Neural cell (in vitro differentiated cells): ENCODE results near the gene AGFG1. TPM values are rescaled to one million over a fixed set of nuclear protein-coding genes. Genes with fewer than 3 reads are reported as not detected.

Source experiments
- H2AFZ ChIP-seq: fragments of 200-600, 300-800 bp; sonication (generic), shearing (Covaris generic); 2 replicates; pipeline ENCODE4 v1.6.0; 2014; ENCODE audit warnings: low read depth, mild to moderate bottlenecking, antibody characterized with exemption, low read length, moderate library complexity
- H3F3A ChIP-seq: fragments of 200-600 bp; shearing (Covaris generic); 2 replicates; pipeline ENCODE4 v1.6.1; 2016; ENCODE audit warnings: mild to moderate bottlenecking, moderate library complexity, mixed read lengths, antibody characterized with exemption, low read length; ENCODE audit not compliant: insufficient read depth, poor library complexity, severe bottlenecking
- H3K27ac ChIP-seq: fragments of 200-600, 300-800 bp; sonication (generic), shearing (Covaris generic); 2 replicates; pipeline ENCODE4 v1.5.1; 2014; ENCODE audit warnings: mild to moderate bottlenecking, low read length, moderate library complexity
- H3K27me3 ChIP-seq: fragments of 300-800, 200-600 bp; sonication (generic), shearing (Covaris generic); 2 replicates; pipeline ENCODE4 v1.6.0; 2014; ENCODE audit warnings: mild to moderate bottlenecking, low read depth, low read length, moderate library complexity; ENCODE audit not compliant: insufficient read depth
- H3K36me3 ChIP-seq: fragments of 300-800, 200-600 bp; sonication (generic), shearing (Covaris generic); 2 replicates; pipeline ENCODE4 v1.5.1; 2014; ENCODE audit warnings: mild to moderate bottlenecking, antibody characterized with exemption, low read length, moderate library complexity; ENCODE audit not compliant: insufficient read depth
- H3K4me2 ChIP-seq: fragments of 300-800, 200-600 bp; sonication (generic), shearing (Covaris generic); 2 replicates; pipeline ENCODE4 v1.6.0; 2014; ENCODE audit warnings: mild to moderate bottlenecking, low read length
- H3K4me3 ChIP-seq: fragments of 300-800, 200-600 bp; sonication (generic), shearing (Covaris generic); 2 replicates; pipeline ENCODE4 v1.5.1; 2014; ENCODE audit warnings: mild to moderate bottlenecking, low read length, moderate library complexity
- H3K79me2 ChIP-seq: fragments of 200-600 bp; shearing (Covaris generic); replicated peaks from 2 replicates; pipeline ENCODE4 v1.6.0; 2014; ENCODE audit warnings: mild to moderate bottlenecking, low read length, moderate library complexity; ENCODE audit not compliant: insufficient read depth
- H3K9ac ChIP-seq: fragments of 300-800, 200-600 bp; sonication (generic), shearing (Covaris generic); 2 replicates; pipeline ENCODE4 v1.6.1; 2016; ENCODE audit warnings: mild to moderate bottlenecking, low read length, mixed read lengths
- H3K9me2 ChIP-seq: fragments of 200-600 bp; shearing (Covaris generic); 2 replicates; pipeline ENCODE4 v1.6.1; 2016; ENCODE audit warnings: mild to moderate bottlenecking, low read length, mixed read lengths; ENCODE audit not compliant: insufficient read depth
- H3K9me3 ChIP-seq: fragments of 200-600, 300-800 bp; sonication (generic), shearing (Covaris generic); 2 replicates; pipeline ENCODE4 v1.6.1; 2016; ENCODE audit warnings: mild to moderate bottlenecking, mixed run types, low read length, moderate library complexity, mixed read lengths
- H4K20me1 ChIP-seq: fragments of 200-600 bp; shearing (Covaris generic); 2 replicates; pipeline ENCODE4 v1.6.1; 2016; ENCODE audit warnings: mild to moderate bottlenecking, mixed run types; ENCODE audit not compliant: insufficient read depth
- CTCF ChIP-seq: fragments of 450-650 bp; IDR thresholded peaks from 2 replicates; pipeline ENCODE4 v1.5.1; 2014; ENCODE audit warnings: antibody characterized with exemption, mild to moderate bottlenecking, moderate library complexity; ENCODE audit not compliant: poor library complexity, severe bottlenecking
- EP300 ChIP-seq: fragments of 450-650 bp; conservative IDR thresholded peaks from 2 replicates; pipeline ENCODE4 v1.6.1; 2014; ENCODE audit warnings: antibody characterized with exemption, mild to moderate bottlenecking, moderate library complexity; ENCODE audit not compliant: poor library complexity, severe bottlenecking
- EZH2 ChIP-seq: fragments of 200-600, 300-800 bp; shearing (Covaris generic), sonication (generic); IDR thresholded peaks from 2 replicates; pipeline ENCODE4 v1.6.1; 2014; ENCODE audit warnings: antibody characterized with exemption, low read length, borderline replicate concordance, mild to moderate bottlenecking; ENCODE audit not compliant: insufficient read depth, poor library complexity, severe bottlenecking
- MXI1 ChIP-seq: fragments of 450-650 bp; conservative IDR thresholded peaks from 2 replicates; pipeline ENCODE4 v1.6.1; 2014; ENCODE audit warnings: antibody characterized with exemption, mild to moderate bottlenecking; ENCODE audit not compliant: poor library complexity, severe bottlenecking
- POLR2AphosphoS5 ChIP-seq: IDR thresholded peaks from 2 replicates; pipeline ENCODE4 v1.6.1; 2012
- RAD21 ChIP-seq: fragments of 450-650 bp; conservative IDR thresholded peaks from 2 replicates; pipeline ENCODE4 v1.6.1; 2014; ENCODE audit warnings: antibody characterized with exemption, mild to moderate bottlenecking, moderate library complexity
- REST ChIP-seq: IDR thresholded peaks from 2 replicates; pipeline ENCODE4 v1.6.1; 2012; ENCODE audit warnings: borderline replicate concordance
- SMC3 ChIP-seq: fragments of 450-650 bp; conservative IDR thresholded peaks from 2 replicates; pipeline ENCODE4 v1.6.1; 2014; ENCODE audit warnings: antibody characterized with exemption, mild to moderate bottlenecking, moderate library complexity; ENCODE audit not compliant: poor library complexity
- TAF1 ChIP-seq: IDR thresholded peaks from 2 replicates; pipeline ENCODE4 v1.6.1; 2012; ENCODE audit warnings: low read depth
- polyA plus RNA-seq: library from polyadenylated mRNA; depleted of rRNA; stranded (reverse); fragments of >200 nt; gene quantifications from 2 replicates; pipeline ENCODE4 v1.2.3, GENCODE V29; 2014

The AGFG1 gene
- polyA plus RNA-seq, 1 donor from 2014 or later: 106 TPM

DNA sequence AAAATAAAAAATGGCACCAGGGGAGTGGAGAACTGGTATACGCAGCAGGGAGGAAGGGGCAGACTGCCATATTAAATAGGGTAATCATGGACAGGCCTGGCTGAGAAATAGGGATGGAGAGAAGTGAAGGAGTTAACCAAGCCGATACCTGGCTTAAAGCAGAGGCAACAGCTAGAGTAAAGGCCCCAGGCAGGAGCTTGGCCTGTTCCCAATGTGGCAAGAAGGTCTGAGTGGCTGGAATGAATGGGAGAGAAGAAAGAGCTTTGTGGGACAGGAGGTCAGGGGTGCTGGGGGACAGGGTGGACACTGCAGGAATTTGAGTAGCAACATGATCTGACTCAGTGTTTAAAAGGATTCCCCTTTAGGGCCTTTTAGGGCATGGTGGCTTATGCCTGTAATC is 15.9 kb upstream of the AGFG1 start:
- no peaks in the 10 kb centered on the region for H4K20me1 ChIP-seq
- no peaks in the 10 kb centered on the region for H3K27me3 ChIP-seq
- H2AFZ ChIP-seq: no peak overlapping the region
- no peak overlapping the region for H3K4me2 ChIP-seq
- no peaks in the 10 kb centered on the region for H3K9me2 ChIP-seq
- no peak overlapping the region for H3K4me3 ChIP-seq
- H3F3A ChIP-seq: no peaks in the 10 kb centered on the region
- no peaks in the 10 kb centered on the region for H3K9me3 ChIP-seq
- H3K9ac ChIP-seq: no peak overlapping the region
- H3K79me2 ChIP-seq: no peaks in the 10 kb centered on the region
- H3K27ac ChIP-seq: no peak overlapping the region
- no peaks in the 10 kb centered on the region for H3K36me3 ChIP-seq
- no peak for TF ChIP-seq REST
- no peak for TF ChIP-seq SMC3
- TF ChIP-seq POLR2AphosphoS5: no peak
- no peak for TF ChIP-seq EP300
- TF ChIP-seq EZH2: no peak
- TF ChIP-seq CTCF: no peak
- TF ChIP-seq RAD21: no peak
- no peak for TF ChIP-seq MXI1
- no peak for TF ChIP-seq TAF1

DNA sequence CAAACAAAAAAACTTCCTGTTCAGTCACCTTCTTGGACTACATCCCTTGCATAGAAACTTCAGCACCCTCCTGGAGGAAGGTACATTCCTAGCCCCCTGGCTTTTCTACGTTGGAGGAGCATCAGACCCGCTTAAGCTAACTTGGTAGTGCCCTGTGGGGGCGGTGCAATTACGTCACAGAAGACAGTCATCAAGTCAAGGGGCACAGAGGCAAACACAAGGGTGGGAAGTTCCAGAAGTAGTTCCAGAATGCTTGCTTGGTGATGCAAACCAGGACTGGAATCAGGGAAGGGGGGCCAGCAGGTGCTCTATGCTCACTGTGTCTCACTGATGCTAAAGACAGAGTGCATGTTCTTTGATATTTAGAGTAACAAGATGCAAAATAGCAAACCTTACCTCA is 15.2 kb upstream of the AGFG1 start:
- Histone ChIP-seq H3K9me3 (no peaks in the 10 kb centered on the region), H4K20me1 (no peaks in the 10 kb centered on the region), H3K36me3 (no peaks in the 10 kb centered on the region), H3K27ac (no peak overlapping the region), H3K79me2 (no peaks in the 10 kb centered on the region), H3K9me2 (no peaks in the 10 kb centered on the region), H3K4me3 (no peak overlapping the region), H2AFZ (no peak overlapping the region), H3K27me3 (no peaks in the 10 kb centered on the region), H3K9ac (no peak overlapping the region), H3F3A (no peaks in the 10 kb centered on the region), H3K4me2 (no peak overlapping the region)
- no peak for TF ChIP-seq SMC3
- no peak for TF ChIP-seq POLR2AphosphoS5
- no peak for TF ChIP-seq MXI1
- no peak for TF ChIP-seq RAD21
- TF ChIP-seq CTCF: no peak
- no peak for TF ChIP-seq TAF1
- no peak for TF ChIP-seq EZH2
- TF ChIP-seq REST: no peak
- TF ChIP-seq EP300: no peak
